Stimulated activated naive CD8-positive, alpha-beta T cell treated with anti-CD3 and anti-CD28 coated beads, Interleukin-15, Interleukin-2, amounts not matched to agents 100 ng/mL and 50 ng/mL, for 24 hours (primary cell): ENCODE results near the gene PNMA8B.
"Not testable (repeated sequence)": the region's sequence is repeated elsewhere in the genome, so short reads cannot be mapped to it uniquely, and the experiment has no call there.

Source experiments
- H3K27ac Mint-ChIP-seq: one replicate; pipeline ENCODE4 v1.8.0; 2021; ENCODE audit warnings: mild to moderate bottlenecking, mixed read lengths
- H3K27me3 Mint-ChIP-seq: one replicate; pipeline ENCODE4 v1.8.0; 2021; ENCODE audit warnings: mixed read lengths
- H3K36me3 Mint-ChIP-seq: one replicate; pipeline ENCODE4 v1.8.0; 2021; ENCODE audit warnings: low read depth, mixed read lengths
- H3K4me1 Mint-ChIP-seq: one replicate; pipeline ENCODE4 v1.8.0; 2021; ENCODE audit warnings: low read depth, mixed read lengths
- H3K4me3 Mint-ChIP-seq: one replicate; pipeline ENCODE4 v1.8.0; 2021; ENCODE audit warnings: mild to moderate bottlenecking, mixed read lengths
- H3K9me3 Mint-ChIP-seq: one replicate; pipeline ENCODE4 v1.8.0; 2021; ENCODE audit warnings: mixed read lengths

Gene PNMA8B, protein sequence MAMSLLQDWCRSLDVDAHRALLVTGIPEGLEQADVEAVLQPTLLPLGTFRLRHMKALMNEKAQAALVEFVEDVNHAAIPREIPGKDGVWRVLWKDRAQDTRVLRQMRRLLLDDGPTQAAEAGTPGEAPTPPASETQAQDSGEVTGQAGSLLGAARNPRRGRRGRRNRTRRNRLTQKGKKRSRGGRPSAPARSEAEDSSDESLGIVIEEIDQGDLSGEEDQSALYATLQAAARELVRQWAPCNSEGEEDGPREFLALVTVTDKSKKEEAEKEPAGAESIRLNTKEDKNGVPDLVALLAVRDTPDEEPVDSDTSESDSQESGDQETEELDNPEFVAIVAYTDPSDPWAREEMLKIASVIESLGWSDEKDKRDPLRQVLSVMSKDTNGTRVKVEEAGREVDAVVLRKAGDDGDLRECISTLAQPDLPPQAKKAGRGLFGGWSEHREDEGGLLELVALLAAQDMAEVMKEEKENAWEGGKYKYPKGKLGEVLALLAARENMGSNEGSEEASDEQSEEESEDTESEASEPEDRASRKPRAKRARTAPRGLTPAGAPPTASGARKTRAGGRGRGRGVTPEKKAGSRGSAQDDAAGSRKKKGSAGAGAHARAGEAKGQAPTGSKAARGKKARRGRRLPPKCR

DNA sequence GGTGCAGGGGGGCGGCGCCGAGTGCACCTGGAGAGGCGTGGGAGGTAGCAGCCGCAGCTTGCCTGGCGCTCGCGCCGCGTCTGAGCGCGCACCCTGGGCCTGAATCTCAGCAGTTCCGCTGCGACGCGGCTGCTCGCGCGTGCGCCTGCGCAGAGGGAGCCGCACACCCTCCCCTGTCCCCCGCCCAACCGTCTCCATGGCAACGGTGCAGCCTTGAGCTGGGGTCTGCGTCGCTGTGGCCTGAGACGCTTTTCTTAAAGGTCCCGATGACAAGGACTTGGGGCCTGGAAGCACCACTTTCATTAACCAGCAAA, at the start of gene PNMA8B:
Gene PNMA8B, minus strand, starts transcription at position 82 of the 314 bp plus-strand sequence. CDS start 402 bp downstream, outside the sequence.
- Mint-ChIP-seq H3K27ac (no peak within 1 kb of the TSS), H3K4me1 (peaks cover 8% of the 10 kb centered on the region), H3K4me3 (no peak within 1 kb of the TSS), H3K36me3 (no peaks in the 10 kb centered on the region), H3K27me3 (peaks cover 50% of the 10 kb centered on the region), H3K9me3 (no peaks in the 10 kb centered on the region)

DNA sequence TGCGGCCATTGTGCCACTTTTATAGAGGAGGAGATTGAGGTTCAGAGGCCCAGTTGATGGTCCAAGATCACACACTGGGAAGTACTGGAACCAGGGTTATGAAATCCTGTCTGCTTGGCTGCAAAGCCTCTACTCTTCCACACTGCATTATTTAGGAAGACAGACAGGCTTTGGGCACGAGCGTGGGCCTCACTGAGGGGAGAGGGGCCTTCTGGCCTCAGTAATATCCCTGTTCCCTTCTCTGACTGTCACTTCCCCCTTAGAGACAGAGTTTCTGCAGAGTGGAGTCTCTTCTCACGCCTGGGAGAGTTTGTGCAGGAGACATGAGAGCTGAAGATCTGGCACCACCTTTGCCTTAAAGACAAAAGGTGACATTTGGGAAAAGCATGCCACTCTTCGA, 49.0 kb upstream of the PNMA8B start:
- H3K9me3 Mint-ChIP-seq: peaks cover 2% of the 10 kb centered on the region
- no peak overlapping the region for H3K4me3 Mint-ChIP-seq
- peaks cover 3% of the 10 kb centered on the region for H3K27me3 Mint-ChIP-seq
- no peaks in the 10 kb centered on the region for H3K36me3 Mint-ChIP-seq
- H3K4me1 Mint-ChIP-seq: peaks cover 5% of the 10 kb centered on the region
- H3K27ac Mint-ChIP-seq: no peak overlapping the region

DNA sequence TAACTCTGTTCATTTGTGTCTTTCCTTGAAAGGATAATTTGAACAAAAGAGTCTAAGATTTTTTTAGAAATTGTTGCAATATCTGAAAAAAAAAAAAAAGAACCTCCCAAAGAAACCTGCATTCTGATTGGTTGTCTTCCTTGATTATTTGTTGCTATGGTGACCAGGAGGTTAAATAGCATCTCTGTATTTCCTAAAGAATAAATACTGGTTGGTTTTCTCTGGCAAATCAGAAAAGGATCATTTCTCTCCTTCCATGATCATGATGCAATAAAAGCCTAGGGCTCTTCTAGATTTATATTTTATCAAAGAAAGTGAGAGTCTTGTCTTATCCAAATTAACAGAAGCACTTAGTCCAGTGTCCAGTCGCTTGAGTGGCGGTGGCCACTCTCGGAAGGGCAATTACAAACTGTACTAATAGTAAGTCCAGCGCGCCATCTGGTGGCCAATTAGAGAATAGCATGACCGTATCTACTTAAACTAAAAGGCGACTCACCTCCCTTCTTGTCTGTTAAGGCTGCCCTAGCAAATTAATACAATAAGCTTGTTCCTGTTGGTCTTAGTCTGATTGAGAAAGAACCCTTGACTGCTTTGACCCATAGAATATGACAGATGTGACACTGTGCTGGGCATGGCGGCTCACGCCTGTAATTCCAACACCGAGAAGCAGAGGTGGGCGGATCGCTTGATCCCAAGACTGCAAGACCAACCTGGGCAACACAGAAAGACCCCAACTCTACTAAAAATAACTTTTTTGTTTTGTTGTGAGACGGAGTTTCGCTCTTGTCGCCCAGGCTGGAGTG, 47.0 kb upstream of the PNMA8B start:
- peaks cover 4% of the 10 kb centered on the region for H3K27me3 Mint-ChIP-seq
- H3K9me3 Mint-ChIP-seq: no peaks in the 10 kb centered on the region
- no peak overlapping the region for H3K4me3 Mint-ChIP-seq
- no peak overlapping the region for H3K27ac Mint-ChIP-seq
- peaks cover 10% of the 10 kb centered on the region for H3K4me1 Mint-ChIP-seq
- H3K36me3 Mint-ChIP-seq: no peaks in the 10 kb centered on the region

DNA sequence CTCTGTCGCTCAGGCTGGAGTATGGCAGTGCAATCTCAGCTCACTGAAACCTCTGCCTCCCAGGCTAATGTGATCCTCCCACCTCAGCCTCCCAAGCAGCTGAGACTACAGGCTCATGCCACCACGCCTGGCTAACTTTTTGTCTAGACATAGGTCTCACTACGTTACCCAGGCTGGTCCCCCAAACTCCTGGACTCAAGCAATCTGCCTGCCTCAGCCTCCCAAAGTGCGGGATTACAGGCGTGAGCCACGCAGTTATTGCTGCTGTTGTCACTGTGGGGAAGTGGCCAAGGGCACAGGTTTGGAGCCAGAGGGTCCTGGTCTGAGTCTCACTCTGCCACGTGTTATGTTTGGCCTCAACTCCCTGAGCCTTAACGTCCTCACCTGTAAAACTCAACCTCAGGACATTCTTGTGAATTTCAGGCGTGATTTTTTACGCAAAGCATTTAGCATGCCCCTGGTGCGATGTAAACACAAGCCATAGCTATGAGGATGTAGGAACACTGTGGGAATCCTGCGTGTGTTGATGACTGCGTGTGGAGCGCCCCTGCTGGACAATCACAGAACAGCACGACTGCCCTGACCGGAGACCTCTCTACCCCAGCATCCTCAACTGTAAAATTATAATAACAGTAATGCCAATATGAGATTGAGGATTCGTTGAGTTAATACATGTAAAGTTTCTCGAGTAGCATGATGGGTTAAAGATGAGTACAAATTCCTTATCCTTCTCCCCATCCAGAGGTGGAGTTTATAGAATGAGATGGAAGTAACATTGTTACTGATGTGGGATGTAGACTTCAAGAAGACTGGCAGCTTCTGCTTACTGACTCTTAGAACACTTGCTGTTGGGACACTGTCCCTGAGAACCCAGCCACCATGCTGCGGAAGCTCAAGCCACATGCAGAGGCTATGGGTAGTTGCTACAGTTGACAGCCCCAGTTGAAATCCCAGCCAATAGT, 41.8 kb upstream of the PNMA8B start:
- no peaks in the 10 kb centered on the region for H3K9me3 Mint-ChIP-seq
- H3K27ac Mint-ChIP-seq: no peak overlapping the region
- peaks cover 5% of the 10 kb centered on the region for H3K4me1 Mint-ChIP-seq
- H3K36me3 Mint-ChIP-seq: no peaks in the 10 kb centered on the region
- H3K4me3 Mint-ChIP-seq: no peak overlapping the region
- H3K27me3 Mint-ChIP-seq: peaks cover 6% of the 10 kb centered on the region

DNA sequence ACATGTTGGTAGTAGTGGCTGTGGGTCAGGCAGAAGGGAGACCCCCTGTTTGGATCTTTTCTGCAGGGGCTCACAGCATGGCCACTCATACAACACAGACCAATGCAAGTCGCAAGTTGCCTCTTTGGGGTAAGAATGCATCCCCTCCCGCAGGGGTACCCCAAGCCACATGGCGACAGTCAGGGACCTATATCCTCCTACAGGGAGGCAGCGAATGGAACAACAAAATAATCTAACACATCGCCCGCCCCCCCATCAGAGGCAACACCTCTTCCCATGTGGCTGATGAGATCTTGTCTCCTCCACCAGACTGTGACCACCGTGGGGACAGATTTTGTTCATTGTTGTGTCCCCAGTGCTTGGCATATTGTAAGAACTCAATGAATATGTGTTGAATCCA, 40.7 kb upstream of the PNMA8B start:
- Mint-ChIP-seq H3K27me3 (peaks cover 6% of the 10 kb centered on the region), H3K4me3 (no peak overlapping the region), H3K36me3 (no peaks in the 10 kb centered on the region), H3K9me3 (no peaks in the 10 kb centered on the region), H3K4me1 (peaks cover 5% of the 10 kb centered on the region), H3K27ac (no peak overlapping the region)

DNA sequence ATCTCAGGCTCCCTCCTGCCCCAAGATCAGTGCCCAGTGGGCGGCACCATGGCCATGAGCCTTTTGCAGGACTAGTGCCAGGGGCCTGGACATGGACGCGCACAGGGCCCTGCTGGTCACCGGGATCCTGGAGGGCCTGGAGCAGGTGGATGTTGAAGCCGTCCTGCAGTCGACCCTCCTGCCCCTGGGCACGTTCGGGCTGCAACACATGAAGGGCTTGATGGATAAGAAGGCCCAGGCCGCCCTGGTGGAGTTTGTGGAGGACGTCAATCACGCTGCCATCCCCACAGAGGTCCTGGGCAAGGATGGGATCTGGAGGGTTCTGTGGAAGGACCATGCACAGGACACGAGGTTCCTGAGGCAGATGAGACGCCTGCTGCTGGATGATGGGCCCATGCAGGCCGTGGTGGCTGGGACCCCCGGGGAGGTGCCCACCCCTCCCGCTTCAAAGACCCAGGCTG, 38.0 kb upstream of the PNMA8B start:
- H3K27ac Mint-ChIP-seq: no peak overlapping the region
- H3K4me3 Mint-ChIP-seq: no peak overlapping the region
- H3K4me1 Mint-ChIP-seq: peaks cover 20% of the 10 kb centered on the region
- H3K36me3 Mint-ChIP-seq: no peaks in the 10 kb centered on the region
- peaks cover 3% of the 10 kb centered on the region for H3K27me3 Mint-ChIP-seq
- H3K9me3 Mint-ChIP-seq: no peaks in the 10 kb centered on the region

DNA sequence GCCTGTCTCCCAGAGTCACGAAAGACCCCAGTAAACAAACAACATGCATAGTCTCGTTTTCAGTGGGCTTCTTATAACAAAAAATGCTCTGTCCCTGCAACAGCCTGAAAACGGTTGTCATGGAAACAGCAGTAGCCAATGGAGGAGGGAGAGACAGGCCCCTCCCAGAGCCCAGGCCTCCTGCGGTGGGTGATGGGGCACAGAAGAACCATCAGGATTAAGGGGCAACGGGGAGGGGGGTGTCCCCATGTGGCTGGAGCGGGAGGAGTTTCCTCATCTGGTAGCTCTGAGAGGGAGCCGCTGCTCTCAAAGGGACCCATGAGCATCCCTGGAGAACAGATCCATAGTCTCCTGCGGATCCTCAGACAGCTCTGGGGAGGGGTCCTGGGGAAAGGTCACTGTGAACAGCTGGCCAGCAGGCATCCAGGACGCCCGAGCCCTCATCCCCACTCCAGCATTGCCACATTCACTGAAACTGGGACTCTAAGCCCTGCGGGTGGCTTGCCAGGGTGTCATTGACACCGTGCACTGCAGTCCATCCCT, 37.5 kb upstream of the PNMA8B start:
- Mint-ChIP-seq H3K36me3 (no peaks in the 10 kb centered on the region), H3K27ac (no peak overlapping the region), H3K27me3 (peaks cover 3% of the 10 kb centered on the region), H3K4me1 (peaks cover 18% of the 10 kb centered on the region), H3K9me3 (no peaks in the 10 kb centered on the region), H3K4me3 (no peak overlapping the region)

DNA sequence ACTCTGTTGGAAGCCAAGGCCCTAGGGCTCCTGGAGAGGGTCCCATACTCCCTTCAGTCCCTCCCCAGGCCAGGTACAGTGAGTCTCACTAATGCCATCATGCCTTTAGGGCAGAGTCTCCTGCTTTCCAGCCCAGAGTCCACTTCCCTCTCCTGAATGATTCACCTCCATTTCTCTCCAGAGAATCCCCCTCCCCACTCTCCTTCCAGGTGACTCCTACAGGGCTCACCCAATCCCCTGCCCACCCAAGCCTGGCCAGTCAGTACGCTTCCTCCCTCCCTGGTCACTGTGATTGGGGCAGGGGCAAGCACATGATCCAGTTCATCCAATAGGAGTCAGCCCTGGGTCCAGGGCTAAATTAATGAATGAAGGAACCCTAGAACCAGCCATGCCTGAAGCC, 35.0 kb upstream of the PNMA8B start:
- Mint-ChIP-seq H3K27me3 (no peaks in the 10 kb centered on the region), H3K4me1 (peaks cover 25% of the 10 kb centered on the region), H3K4me3 (no peak overlapping the region), H3K9me3 (peaks cover 5% of the 10 kb centered on the region), H3K27ac (no peak overlapping the region), H3K36me3 (peaks cover 4% of the 10 kb centered on the region)

DNA sequence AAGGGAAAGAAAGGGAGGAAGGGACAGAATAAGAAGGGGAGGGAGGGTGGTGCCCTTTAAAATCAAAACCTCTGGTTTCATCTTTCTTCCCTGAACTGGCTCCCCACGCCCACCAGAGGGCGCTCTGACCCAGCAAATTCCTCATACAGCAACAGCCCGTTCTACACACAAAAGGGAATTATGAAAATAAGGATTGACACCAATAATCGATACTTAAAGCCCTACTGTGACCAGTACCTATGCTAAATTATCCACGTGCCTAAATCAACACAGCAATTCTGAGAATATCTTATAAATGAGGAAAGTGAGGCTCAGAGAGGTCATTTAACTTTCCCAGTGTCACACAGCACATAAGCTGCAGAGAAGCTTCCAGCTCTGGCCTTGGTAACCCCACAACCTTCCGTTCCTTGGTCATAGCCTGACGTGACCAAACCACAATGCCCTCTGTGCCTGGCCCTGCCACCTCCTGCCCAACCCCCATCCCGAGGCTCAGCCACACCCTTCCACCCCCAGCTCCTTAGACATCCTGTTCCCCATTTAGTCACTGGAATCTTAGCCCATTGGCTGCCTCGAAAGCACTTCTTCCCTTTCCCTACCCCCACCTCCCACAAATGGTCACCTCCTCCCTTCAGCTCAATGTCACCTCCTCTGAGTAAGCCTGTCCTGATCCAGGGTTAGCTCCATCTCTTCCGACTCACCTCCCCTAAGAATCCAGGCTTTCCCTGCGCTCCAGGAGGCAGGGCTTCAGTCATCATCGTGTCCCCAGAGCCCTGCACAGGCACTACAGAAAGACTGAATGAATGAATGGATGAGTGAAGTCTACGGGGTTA, 34.2 kb upstream of the PNMA8B start:
- no peak overlapping the region for H3K27ac Mint-ChIP-seq
- H3K9me3 Mint-ChIP-seq: peaks cover 5% of the 10 kb centered on the region
- H3K36me3 Mint-ChIP-seq: peaks cover 4% of the 10 kb centered on the region
- peaks cover 30% of the 10 kb centered on the region for H3K4me1 Mint-ChIP-seq
- no peak overlapping the region for H3K4me3 Mint-ChIP-seq
- H3K27me3 Mint-ChIP-seq: no peaks in the 10 kb centered on the region

DNA sequence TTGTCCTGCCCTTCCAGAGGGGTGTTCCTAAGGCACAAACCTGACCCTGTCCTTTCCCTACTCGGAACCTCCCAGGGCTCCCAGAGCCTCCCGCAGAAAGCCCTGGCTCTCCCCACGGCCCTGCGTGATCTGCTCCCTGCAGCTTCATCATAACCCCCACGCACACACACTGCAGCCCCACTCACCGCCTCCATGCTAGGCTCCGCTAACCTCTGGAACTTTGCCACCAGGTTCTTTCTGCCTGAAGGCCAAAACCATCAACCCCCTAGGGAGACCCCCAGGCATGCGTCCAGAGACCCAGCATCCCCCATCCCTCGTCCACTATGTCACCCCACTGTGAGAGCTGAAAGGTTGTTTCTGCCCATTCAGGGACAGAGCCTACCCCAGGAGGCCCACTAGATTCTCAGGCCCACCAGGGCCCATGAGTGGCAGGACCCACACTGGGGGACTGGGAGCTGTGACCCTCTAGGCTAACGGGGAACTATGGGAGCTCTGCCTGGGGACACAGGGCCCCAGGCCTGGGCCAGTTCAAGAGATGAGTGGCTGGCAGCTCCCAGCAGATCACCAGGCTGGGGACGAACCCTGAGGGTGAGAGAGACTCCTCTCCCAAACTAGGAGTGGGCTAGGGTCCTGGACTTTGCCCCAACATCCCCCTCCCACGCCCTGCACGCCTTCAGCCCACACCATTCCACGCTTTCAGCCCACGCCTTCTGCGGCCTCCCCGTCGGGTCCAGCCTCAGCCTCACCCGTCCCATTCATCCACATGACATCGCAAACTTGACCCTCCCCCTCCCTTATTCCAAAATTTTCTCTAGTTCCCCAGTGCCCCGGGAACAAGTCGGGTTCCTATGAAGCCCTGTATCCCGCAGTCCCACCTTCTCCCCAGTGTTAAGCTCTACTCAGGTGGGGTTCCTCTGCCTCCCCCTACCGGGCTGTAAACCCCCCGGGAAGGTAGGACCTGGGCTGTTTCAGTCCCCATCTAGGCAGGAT, 33.2 kb upstream of the PNMA8B start:
- Mint-ChIP-seq H3K4me3 (no peak overlapping the region), H3K4me1 (peaks cover 39% of the 10 kb centered on the region), H3K27ac (no peak overlapping the region), H3K27me3 (no peaks in the 10 kb centered on the region), H3K36me3 (peaks cover 4% of the 10 kb centered on the region), H3K9me3 (peaks cover 5% of the 10 kb centered on the region)

DNA sequence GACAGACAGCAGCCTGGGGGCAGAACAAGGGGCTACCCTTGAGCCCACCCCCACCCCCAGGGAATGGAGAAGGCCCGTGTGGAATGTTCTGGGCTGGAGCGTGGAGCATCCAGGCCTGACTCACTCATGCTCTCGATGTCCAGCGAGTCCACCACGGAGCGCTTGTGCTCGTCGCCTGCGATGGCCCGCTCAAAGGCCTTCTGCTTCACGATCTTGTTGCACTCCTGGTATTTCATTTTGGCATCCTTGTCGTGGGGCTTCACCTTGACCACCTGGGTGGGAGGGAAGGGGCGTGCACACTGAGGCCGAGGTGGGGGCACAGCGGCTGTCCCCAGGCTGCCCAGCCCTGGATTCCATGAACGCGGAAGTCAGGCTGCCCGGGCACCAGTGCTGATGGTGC, 31.1 kb upstream of the PNMA8B start:
- not testable (repeated sequence) for H3K36me3 Mint-ChIP-seq, H3K9me3 Mint-ChIP-seq, H3K4me3 Mint-ChIP-seq, H3K27me3 Mint-ChIP-seq, H3K27ac Mint-ChIP-seq
- peaks cover 57% of the 10 kb centered on the region for H3K4me1 Mint-ChIP-seq

DNA sequence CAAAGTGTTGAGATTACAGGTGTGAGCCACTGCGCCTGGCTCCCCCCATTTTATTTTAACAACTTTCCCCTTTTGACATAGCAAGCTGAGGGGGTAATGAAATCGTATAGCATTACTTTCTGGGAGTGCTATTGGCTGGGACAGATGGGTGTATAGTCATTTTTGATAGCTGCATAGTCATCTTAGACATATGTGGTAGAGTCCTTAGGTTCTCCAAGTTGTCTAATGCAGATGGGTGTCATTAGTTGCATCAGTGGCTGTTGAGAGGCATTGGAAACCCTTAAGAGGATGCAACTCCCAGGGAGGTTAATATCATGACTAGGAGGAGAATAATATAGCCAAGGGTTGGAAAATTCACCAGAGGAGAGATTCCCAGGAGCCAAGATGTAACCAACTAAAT, 28.6 kb upstream of the PNMA8B start:
- no peak overlapping the region for H3K4me3 Mint-ChIP-seq
- peaks cover 60% of the 10 kb centered on the region for H3K4me1 Mint-ChIP-seq
- H3K36me3 Mint-ChIP-seq: peaks cover 4% of the 10 kb centered on the region
- H3K27me3 Mint-ChIP-seq: no peaks in the 10 kb centered on the region
- peaks cover 5% of the 10 kb centered on the region for H3K9me3 Mint-ChIP-seq
- peak overlapping the region; percentile 86 for H3K27ac Mint-ChIP-seq
